ENCODE data around the gene PISD. TPM values are rescaled to one million over a fixed set of nuclear protein-coding genes. Genes with fewer than 3 reads are reported as not detected.

Gene PISD
- total RNA-seq, 1 donor from 2014 or later: 18.4 TPM

GRCh38 chr22:31628969-31629708, 32.9 kb downstream of the PISD start:
- intact Hi-C loops (cut with DNase I): no loop called here
- ATAC-seq: no peak
- no peak for DNase-seq (ENCODE audit: missing footprints)

- DNase-seq (ENCODE audit: missing footprints): no peak
- intact Hi-C loops (cut with DNase I): no loop called here
- ATAC-seq: no peak
These were observed 33.7 kb downstream of the PISD start for GRCh38 chr22:31628362-31628761.

DNA sequence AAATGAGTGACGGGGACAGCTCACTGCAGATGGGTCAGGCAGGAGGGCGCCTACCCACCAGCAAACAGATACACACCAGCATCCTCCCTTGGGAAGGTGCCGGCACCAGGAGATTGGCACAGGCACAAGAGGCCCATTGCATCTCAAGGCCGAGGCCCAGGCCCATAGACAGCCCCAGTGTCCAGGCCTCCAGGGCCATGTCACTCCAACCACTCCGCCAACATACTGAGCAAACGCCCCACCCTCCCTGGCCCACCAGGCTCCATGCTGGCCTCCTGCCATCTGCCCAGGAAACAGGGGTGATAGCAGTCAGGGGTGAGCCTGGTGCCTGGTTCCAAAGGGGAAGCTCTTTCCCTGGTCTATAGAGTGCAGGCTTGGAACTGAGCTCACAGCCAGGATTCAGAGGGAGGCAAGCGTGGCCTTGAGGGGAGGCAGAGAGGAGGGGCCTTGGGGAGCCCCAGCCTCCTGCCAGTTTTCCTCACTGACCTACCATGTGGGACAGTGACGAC, 34.7 kb downstream of the PISD start:
- DNase-seq (ENCODE audit: missing footprints) (no peak), ATAC-seq (no peak)
- intact Hi-C loops (cut with DNase I): no loop called here

DNA sequence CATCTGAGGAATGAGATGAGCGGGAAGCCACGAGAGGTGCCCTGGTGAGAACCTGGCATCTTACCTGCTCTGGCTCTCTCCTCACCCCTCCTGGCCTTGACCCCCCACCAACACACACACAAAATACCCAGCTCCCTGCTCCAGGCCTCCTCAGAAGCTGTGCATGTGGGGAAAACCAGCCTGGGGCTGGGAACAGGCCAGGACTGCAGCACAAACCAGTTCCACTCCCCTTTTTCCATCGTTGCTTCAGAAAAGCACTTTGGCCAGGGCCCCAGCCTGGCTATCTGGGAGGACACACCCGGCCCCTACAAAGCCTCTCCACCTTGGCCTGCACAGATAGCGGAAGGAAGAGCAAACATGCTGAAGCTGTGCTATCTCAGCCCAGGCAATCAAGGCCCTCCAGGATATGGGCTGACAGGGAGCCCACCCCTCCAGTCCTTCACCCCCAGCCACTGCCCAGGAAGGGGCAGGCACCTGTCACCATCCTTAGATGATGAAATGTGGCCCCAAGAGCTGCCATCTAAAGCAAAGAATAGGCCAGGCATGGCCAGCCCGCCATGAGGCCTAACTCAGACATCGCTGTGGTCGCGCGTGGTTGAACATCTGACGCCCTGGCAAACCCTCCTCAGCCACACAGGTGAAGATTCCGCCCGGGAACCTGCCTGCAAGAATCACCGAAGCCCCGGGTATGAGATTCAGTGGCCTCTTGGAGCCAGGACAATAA, 35.4 kb downstream of the PISD start:
- no peak for ATAC-seq
- intact Hi-C loops (cut with DNase I): no loop called here
- no peak for DNase-seq (ENCODE audit: missing footprints)

DNA sequence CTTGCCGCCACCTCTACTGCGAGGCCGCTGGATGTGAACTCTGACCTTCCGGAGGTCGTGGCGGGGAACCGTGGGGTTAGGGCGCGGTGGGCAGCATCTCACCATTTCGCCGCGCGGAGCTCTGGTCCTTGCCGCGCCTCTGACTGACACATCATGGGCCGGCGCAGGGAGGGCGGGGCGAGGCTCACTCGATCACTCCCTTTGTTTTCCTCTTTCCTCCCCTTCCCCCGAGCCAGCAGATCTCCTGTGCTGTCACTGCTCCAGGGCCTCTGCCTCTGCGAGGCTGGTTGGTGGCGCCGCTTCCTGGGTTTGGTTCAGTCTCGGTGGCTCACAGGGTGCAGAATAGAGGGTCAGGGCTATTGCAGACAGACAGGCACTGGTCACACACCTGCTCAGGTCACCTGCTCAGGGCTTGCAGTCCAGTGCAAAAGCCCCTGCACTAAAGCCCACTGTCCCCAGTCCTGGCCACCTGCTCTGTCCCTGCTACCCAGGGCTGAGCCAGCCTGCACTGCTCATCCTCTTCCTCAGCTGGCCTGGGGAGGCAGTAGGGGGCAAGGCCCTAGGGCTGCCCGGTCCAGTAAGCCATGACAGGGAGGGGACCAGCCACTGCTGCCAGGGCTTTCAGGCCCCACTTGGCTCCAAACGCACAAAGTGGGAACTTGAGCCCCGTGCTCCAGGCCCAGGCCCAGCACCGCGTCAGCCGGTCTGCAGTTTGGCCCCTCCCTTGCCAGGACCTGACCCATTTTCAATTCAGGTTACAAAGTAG, 36.2 kb downstream of the PISD start:
- ATAC-seq (no peak), DNase-seq (ENCODE audit: missing footprints) (no peak)
- intact Hi-C loops (cut with DNase I): no loop called here

GRCh38 chr22:31625257-31625640, 36.8 kb downstream of the PISD start:
- DNase-seq (ENCODE audit: missing footprints): no peak
- intact Hi-C loops (cut with DNase I): no loop called here
- no peak for ATAC-seq

- DNase-seq (ENCODE audit: missing footprints) (no peak), ATAC-seq (no peak)
- intact Hi-C loops (cut with DNase I): no loop called here
These were observed 38.3 kb downstream of the PISD start for GRCh38 chr22:31623592-31624304.

- ATAC-seq (no peak), DNase-seq (ENCODE audit: missing footprints) (no peak)
- intact Hi-C loops (cut with DNase I): no loop called here
These were observed 39.0 kb downstream of the PISD start for GRCh38 chr22:31622980-31623379.

GRCh38 chr22:31621507-31622124, 40.4 kb downstream of the PISD start:
- DNase-seq (ENCODE audit: missing footprints) (no peak), ATAC-seq (no peak)
- intact Hi-C loops (cut with DNase I): no loop called here

GRCh38 chr22:31620756-31621480, 41.1 kb downstream of the PISD start:
- DNase-seq (ENCODE audit: missing footprints) (no peak), ATAC-seq (no peak)
- intact Hi-C loops (cut with DNase I): no loop called here

- intact Hi-C loops (cut with DNase I): no loop called here
- peak; percentile 58 for DNase-seq (ENCODE audit: missing footprints)
- ATAC-seq: no peak
These were observed 42.3 kb downstream of the PISD start for GRCh38 chr22:31619611-31620300.

- intact Hi-C loops (cut with DNase I): no loop called here
- no peak for DNase-seq (ENCODE audit: missing footprints)
- no peak for ATAC-seq
These were observed 43.4 kb downstream of the PISD start for GRCh38 chr22:31618471-31619176.

DNA sequence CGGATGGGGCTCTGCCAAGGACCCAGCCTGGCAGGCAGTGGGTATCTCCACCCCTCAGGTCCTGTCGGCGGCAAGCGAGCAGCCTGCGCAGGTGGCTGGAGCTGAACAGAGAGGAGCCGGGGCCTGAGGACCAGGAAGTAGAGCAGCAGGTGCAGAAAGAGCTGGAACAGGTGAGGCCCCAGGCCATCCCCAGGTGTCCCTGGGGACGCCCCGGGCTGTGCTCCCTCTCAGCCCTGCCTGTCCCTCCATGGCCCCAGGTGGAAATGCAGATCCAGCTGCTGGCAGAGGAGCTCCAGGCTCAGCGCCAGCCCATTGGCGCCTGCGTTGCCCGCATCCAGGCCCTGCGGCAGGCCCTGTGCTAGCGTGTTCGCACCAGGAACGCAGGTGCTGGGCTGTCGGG, 44.0 kb downstream of the PISD start:
- DNase-seq (ENCODE audit: missing footprints) (no peak), ATAC-seq (no peak)
- intact Hi-C loops (cut with DNase I): no loop called here

DNA sequence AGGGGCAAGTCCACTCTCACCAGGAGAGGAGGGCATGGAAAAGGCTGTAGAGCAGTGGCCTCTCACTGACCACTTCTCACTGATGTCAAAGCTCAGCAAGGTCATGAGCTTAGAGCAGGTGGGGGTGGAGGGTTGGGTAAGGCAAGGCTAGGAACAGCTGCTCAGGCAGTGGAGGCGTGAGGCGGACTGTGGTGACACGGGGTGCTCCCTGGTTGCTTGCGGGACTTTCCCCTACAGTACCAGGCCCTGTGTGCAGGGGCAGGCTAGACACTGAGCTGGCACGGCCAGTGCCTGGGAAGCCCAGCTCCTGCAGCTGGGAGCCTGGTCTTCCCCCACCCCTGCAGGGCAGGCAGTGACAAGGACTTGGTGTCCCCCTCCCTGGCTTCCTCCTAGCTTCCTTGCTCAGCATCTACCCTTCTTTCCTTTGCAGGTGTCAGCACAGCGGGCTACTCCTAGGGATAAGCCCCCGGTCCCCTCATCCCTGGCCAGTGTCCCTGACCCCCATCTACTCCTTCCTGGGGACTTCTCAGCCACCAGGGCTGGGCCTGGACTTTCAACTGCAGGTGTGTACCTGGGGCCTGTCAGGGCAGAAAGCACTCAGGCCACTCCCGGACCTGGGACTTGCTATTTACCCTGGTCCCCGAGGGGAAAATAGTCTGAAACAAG, 45.6 kb downstream of the PISD start:
- intact Hi-C loops (cut with DNase I): no loop called here
- no peak for DNase-seq (ENCODE audit: missing footprints)

DNA sequence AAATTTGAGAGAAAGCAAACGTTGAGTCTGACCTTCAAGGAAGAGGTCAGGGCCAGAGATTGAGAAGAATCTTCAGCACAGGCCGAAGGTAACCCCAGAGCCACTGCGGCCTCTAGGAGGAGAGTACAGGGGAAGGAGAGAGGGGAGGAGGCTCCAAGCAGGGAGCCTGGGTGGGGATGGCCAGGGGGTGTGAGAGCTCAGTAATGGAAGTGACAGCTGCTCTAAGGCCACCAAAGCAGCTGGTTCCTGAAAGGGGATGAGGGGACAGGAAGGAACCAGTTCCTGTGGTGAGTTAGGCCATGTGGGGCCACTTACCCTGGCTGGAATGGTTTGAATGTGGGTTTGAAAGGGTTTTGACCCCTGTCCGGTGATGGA, 46.1 kb downstream of the PISD start:
- ATAC-seq: no peak
- DNase-seq (ENCODE audit: missing footprints): no peak
- intact Hi-C loops (cut with DNase I): no loop called here

More for the DNA sequence above, 45.6 kb downstream of the PISD start:
- ATAC-seq: no peak

DNA sequence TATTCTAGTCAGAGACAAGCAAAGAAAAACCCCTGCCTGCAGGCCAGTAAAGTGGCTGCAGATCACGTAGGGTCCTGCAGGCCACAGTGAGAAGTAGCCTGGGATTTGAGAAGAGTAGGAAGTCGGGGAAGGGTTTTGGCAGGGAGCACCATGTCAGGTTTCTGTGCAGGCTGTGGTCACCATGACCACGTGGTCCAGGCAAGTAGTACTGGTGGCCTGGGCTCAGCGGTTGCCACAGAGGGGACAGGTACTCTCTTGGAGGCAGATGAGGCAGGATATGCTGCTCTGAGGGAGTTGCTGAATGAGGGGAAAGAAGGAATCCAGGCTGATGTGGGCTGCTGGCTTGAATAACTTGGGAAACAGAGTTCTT, 46.5 kb downstream of the PISD start:
- intact Hi-C loops (cut with DNase I): no loop called here
- ATAC-seq (no peak), DNase-seq (ENCODE audit: missing footprints) (peak; percentile 60)
